Heart left ventricle (tissue), 13 donors: ENCODE measurements around the gene POGZ.

Experiments
- POLR2A ChIP-seq, 2 donors: fragments of 450-650 bp; IDR thresholded peaks; one replicate each; pipeline ENCODE4 v1.6.1; 2017; ENCODE audit warnings: antibody characterized with exemption in 2 of 2, mild to moderate bottlenecking in 2 of 2, moderate library complexity in 2 of 2
- TF ChIP-seq, protein P1 (sequence below), 12 donors: fragments of 200-600 bp; sonication (generic) in 4 of 12; IDR thresholded peaks; one replicate each; pipeline versions ENCODE4 v1.5.0 to v1.8.0; 2018 to 2022; ENCODE audit warnings: antibody characterized with exemption in 12 of 12, mild to moderate bottlenecking in 5 of 12
- donor health status: ischemic (EF 13 %, LVEDD 7.1; RV severe dilation, severe dysfunction).
- donor health status: DM: no; HTN: yes; CAD: no.
- donor health status: DM: no; HTN: no; CAD: no.
- donor health status: ischemic (EF 25% LVEDD 6.9; RV normal size, moderate dysfunction).
- donor health status: ischemic (EF 25% LVEDD 5.7; RV mildly dilated, moderate dysfunction).
- donor health status: ischemic (EF 35%, LVEDD 5.7; RV mildly dilated, moderate dysfunction).
- donor health status: nonischemic (EF 11% LVEDD 7.7; RV severe dilation, severe dysfunction).
- donor health status: DM: yes; HTN: yes; CAD: no.
- donor health status: PGD.
- donor health status: ischemic (EF 29% LVEDD 5.4; RV normal size, mild dysfunction).
- donor health status: nonischemic (EF 23%, LVEDD 6.1; RV moderate dilation, normal function).

DNA sequence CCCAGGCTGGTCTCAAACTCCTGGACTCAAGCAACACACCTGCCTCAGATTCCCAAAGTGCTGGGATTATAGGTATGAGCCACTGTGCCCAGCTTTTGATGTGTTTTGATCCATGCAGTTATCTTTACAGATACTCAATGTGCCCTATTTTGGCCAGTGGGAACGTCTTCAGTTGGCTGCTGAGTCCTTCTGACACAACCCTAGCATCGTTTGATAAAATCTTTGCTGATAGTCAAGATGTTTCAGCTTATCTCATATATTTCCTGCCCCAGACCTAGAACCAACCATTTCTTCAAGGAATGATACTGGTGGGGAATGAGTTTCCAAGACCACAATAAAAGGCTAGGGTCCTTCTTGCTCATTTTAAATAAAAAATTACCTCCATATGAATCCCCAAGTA, 11.6 kb downstream of the POGZ start:
- TF ChIP-seq POLR2A (IDR thresholded peaks at IDR 0.05) = no peak
- TF ChIP-seq, protein P1, sequence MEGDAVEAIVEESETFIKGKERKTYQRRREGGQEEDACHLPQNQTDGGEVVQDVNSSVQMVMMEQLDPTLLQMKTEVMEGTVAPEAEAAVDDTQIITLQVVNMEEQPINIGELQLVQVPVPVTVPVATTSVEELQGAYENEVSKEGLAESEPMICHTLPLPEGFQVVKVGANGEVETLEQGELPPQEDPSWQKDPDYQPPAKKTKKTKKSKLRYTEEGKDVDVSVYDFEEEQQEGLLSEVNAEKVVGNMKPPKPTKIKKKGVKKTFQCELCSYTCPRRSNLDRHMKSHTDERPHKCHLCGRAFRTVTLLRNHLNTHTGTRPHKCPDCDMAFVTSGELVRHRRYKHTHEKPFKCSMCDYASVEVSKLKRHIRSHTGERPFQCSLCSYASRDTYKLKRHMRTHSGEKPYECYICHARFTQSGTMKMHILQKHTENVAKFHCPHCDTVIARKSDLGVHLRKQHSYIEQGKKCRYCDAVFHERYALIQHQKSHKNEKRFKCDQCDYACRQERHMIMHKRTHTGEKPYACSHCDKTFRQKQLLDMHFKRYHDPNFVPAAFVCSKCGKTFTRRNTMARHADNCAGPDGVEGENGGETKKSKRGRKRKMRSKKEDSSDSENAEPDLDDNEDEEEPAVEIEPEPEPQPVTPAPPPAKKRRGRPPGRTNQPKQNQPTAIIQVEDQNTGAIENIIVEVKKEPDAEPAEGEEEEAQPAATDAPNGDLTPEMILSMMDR (IDR thresholded peaks at IDR 0.05) = no peak
